Ascending aorta (tissue), 2 donors: ENCODE results near the gene MPRIP. TPM values are rescaled to one million over a fixed set of nuclear protein-coding genes. Genes with fewer than 3 reads are reported as not detected.

Source experiments
- DNase-seq, 2 donors: peaks; one replicate each; pipeline ENCODE4 v3.0.0-alpha.2; 2019; ENCODE audit warnings: low spot score in 2 of 2
- H3K27ac ChIP-seq, 2 donors: fragments of 200-600 bp; sonication (generic); one replicate each; pipeline ENCODE4 v1.5.1; 2016 to 2017; ENCODE audit warnings: mild to moderate bottlenecking in 1 of 2
- H3K27me3 ChIP-seq: fragments of 200-600 bp; sonication (generic); one replicate; pipeline ENCODE4 v1.5.1; 2017
- H3K36me3 ChIP-seq, 2 donors: fragments of 200-600 bp; sonication (generic); one replicate each; pipeline ENCODE4 v1.5.1; 2016
- H3K4me1 ChIP-seq, 2 donors: fragments of 200-600 bp; sonication (generic); one replicate each; pipeline ENCODE4 v1.5.1; 2016 to 2017; ENCODE audit warnings: mild to moderate bottlenecking in 1 of 2
- H3K4me3 ChIP-seq, 2 donors: fragments of 200-600 bp; sonication (generic); one replicate each; pipeline ENCODE4 v1.5.1; 2016 to 2017; ENCODE audit warnings: mild to moderate bottlenecking in 1 of 2
- H3K9me3 ChIP-seq, 2 donors: fragments of 200-600 bp; sonication (generic); one replicate each; pipeline ENCODE4 v1.5.1; 2016
- intact Hi-C: fragments of 100-400 bp; cut with DNase I; formaldehyde crosslinking; loops from one replicate; pipeline ENCODE4 v1.15.1; 2023
- total RNA-seq: library from RNA; depleted of rRNA; stranded (reverse); fragments of >200 nt; gene quantifications from one replicate; pipeline ENCODE4 v1.1.0, GENCODE V29; 2016
- TF ChIP-seq, protein P1 (sequence below), 3 experiments: fragments of 200-600 bp in 2 of 3; fragments of 450-650 bp in 1 of 3; sonication (generic) in 2 of 3; IDR thresholded peaks; one replicate each; pipeline ENCODE4 v1.5.1; 2016 to 2019; ENCODE audit warnings: antibody characterized with exemption in 3 of 3, mild to moderate bottlenecking in 1 of 3, moderate library complexity in 1 of 3

Gene MPRIP
- total RNA-seq, 1 donor from 2014 or later: 246 TPM

DNA sequence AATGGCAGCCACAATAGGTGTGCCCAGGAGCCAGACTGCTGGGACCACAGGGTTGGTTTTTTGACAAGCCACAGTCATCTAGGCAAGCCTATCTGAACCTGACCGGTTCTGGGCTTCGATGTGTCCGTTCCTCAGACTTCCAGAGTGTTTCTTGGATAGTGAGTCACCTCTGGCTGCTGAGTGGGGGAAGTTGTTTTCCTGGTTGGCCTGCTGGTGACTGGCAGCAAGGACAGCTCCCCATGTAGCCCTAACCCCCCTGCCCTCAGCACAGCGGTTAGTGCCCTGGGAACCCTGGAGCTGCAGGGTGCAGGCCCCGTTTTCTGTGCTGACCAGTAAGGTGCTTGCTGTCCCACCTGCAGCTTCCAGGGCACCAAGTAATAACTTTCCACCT is 98.3 kb downstream of the MPRIP start:
- Histone ChIP-seq H3K27me3 (no peaks in the 10 kb centered on the region), H3K27ac (peak overlapping the region; percentile 2 to 51), H3K9me3 (no peaks in the 10 kb centered on the region), H3K4me1 (peaks cover 0 to 4% of the 10 kb centered on the region in 2 donors), H3K36me3 (peaks cover 74 to 97% of the 10 kb centered on the region in 2 donors), H3K4me3 (no peak overlapping the region)
- intact Hi-C loops: no loop called here
- no peak for DNase-seq
- TF ChIP-seq, protein P1, sequence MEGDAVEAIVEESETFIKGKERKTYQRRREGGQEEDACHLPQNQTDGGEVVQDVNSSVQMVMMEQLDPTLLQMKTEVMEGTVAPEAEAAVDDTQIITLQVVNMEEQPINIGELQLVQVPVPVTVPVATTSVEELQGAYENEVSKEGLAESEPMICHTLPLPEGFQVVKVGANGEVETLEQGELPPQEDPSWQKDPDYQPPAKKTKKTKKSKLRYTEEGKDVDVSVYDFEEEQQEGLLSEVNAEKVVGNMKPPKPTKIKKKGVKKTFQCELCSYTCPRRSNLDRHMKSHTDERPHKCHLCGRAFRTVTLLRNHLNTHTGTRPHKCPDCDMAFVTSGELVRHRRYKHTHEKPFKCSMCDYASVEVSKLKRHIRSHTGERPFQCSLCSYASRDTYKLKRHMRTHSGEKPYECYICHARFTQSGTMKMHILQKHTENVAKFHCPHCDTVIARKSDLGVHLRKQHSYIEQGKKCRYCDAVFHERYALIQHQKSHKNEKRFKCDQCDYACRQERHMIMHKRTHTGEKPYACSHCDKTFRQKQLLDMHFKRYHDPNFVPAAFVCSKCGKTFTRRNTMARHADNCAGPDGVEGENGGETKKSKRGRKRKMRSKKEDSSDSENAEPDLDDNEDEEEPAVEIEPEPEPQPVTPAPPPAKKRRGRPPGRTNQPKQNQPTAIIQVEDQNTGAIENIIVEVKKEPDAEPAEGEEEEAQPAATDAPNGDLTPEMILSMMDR (IDR thresholded peaks at IDR 0.05): peak in 1 of 3 experiments; percentile 7

GRCh38 chr17:17141279-17141678 is 99.0 kb downstream of the MPRIP start:
- Histone ChIP-seq H3K27me3 (no peaks in the 10 kb centered on the region), H3K36me3 (peaks cover 74 to 97% of the 10 kb centered on the region in 2 donors), H3K9me3 (no peaks in the 10 kb centered on the region), H3K4me3 (no peak overlapping the region), H3K27ac (peak overlapping the region; percentile 23 to 51), H3K4me1 (peaks cover 0 to 4% of the 10 kb centered on the region in 2 donors)
- TF ChIP-seq, protein P1 (IDR thresholded peaks at IDR 0.05): no peak
- DNase-seq: no peak
- intact Hi-C loops: no loop called here

- H3K27ac ChIP-seq: peak overlapping the region in 1 of 2 donors; percentile 51
- intact Hi-C loops: no loop called here
- no peak for DNase-seq
Measured at GRCh38 chr17:17141860-17142552, 99.7 kb downstream of the MPRIP start.

DNA sequence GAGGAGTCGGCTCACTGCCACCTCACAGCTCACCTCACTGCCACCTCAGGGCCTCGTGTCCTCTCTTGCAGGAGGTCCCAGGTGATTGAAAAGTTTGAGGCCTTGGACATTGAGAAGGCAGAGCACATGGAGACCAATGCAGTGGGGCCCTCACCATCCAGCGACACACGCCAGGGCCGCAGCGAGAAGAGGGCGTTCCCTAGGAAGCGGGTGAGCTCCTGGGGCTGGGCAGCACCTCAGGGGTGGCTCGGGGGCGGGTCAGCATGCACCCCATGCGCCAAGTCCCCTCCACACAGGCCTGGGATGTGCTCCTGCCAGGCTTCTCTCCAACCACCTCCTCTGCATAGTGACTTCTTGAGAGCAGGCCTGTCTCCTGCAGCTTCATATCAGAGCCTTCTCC is 100.3 kb downstream of the MPRIP start:
- intact Hi-C loops: no loop called here
- Histone ChIP-seq H3K4me3 (no peak overlapping the region), H3K27ac (no peak overlapping the region)

More at GRCh38 chr17:17141860-17142552, 99.7 kb downstream of the MPRIP start:
- Histone ChIP-seq H3K4me1 (peaks cover 0 to 4% of the 10 kb centered on the region in 2 donors), H3K27me3 (no peaks in the 10 kb centered on the region), H3K36me3 (peaks cover 74 to 97% of the 10 kb centered on the region in 2 donors), H3K4me3 (no peak overlapping the region), H3K9me3 (no peaks in the 10 kb centered on the region)
- TF ChIP-seq, protein P1 (IDR thresholded peaks at IDR 0.05): peak; percentile 76 to 85 (median 84)

GRCh38 chr17:17143501-17143900 is 101.2 kb downstream of the MPRIP start:
- intact Hi-C loops: no loop called here
- Histone ChIP-seq H3K4me1 (peaks cover 0 to 4% of the 10 kb centered on the region in 2 donors), H3K36me3 (peaks cover 63 to 98% of the 10 kb centered on the region in 2 donors), H3K9me3 (no peaks in the 10 kb centered on the region), H3K4me3 (no peak overlapping the region), H3K27me3 (no peaks in the 10 kb centered on the region), H3K27ac (no peak overlapping the region)
- DNase-seq: no peak
- TF ChIP-seq, protein P1 (IDR thresholded peaks at IDR 0.05): no peak

More for the DNA sequence above, 100.3 kb downstream of the MPRIP start:
- Histone ChIP-seq H3K9me3 (no peaks in the 10 kb centered on the region), H3K4me1 (peaks cover 0 to 4% of the 10 kb centered on the region in 2 donors), H3K36me3 (peaks cover 73 to 98% of the 10 kb centered on the region in 2 donors), H3K27me3 (no peaks in the 10 kb centered on the region)
- TF ChIP-seq, protein P1 (IDR thresholded peaks at IDR 0.05): no peak
- DNase-seq: no peak
